WTC11 (cell line): ENCODE data around the gene GALNT15. TPM values are rescaled to one million over a fixed set of nuclear protein-coding genes. Genes with fewer than 3 reads are reported as not detected.

Source experiments
- ATAC-seq: fragments of 200-7000 bp; cut with Tn5 transposase; 2 replicates; pipeline ENCODE4 v1.10.0; 2021; ENCODE audit warnings: mild to moderate bottlenecking, moderate library complexity
- CTCF ChIA-PET: fragments of 300-600 bp; sonication (Branson Sonifier 250); formaldehyde crosslinking; loops from one replicate; lab custom pipeline; 2021; ENCODE audit warnings: antibody characterized with exemption; lab: Charles Lee
- POLR2A ChIA-PET: fragments of 350-600 bp; sonication (Branson Sonifier 250); formaldehyde crosslinking; loops from one replicate; lab custom pipeline; 2021; ENCODE audit warnings: antibody characterized with exemption; lab: Charles Lee
- DNase-seq: peaks from one replicate; pipeline ENCODE4 v3.0.0; 2021; ENCODE audit warnings: low spot score
- H3K27ac Mint-ChIP-seq: 2 replicates; pipeline ENCODE4 v1.8.0; 2021; ENCODE audit warnings: mixed read lengths
- H3K27me3 Mint-ChIP-seq: 2 replicates; pipeline ENCODE4 v1.8.0; 2021; ENCODE audit warnings: low read depth, mild to moderate bottlenecking, moderate library complexity, mixed read lengths
- H3K36me3 Mint-ChIP-seq: 2 replicates; pipeline ENCODE4 v1.8.0; 2021; ENCODE audit warnings: mixed read lengths
- H3K4me1 Mint-ChIP-seq: 2 replicates; pipeline ENCODE4 v1.8.0; 2022; ENCODE audit warnings: mixed read lengths
- H3K4me3 Mint-ChIP-seq: 2 replicates; pipeline ENCODE4 v1.8.0; 2021; ENCODE audit warnings: mild to moderate bottlenecking, moderate library complexity, mixed read lengths
- H3K9me3 Mint-ChIP-seq: 2 replicates; pipeline ENCODE4 v1.8.0; 2021; ENCODE audit warnings: mixed read lengths
- AFF4 ChIP-seq: sonication (generic); formaldehyde crosslinking; IDR thresholded peaks from 2 replicates; pipeline ENCODE4 v1.8.1; 2023; ENCODE audit warnings: mild to moderate bottlenecking, missing genetic modification reagents, borderline replicate concordance
- ATF1 ChIP-seq: sonication (generic); formaldehyde crosslinking; IDR thresholded peaks from 2 replicates; pipeline ENCODE4 v1.8.1; 2023; ENCODE audit warnings: mild to moderate bottlenecking, moderate library complexity, missing genetic modification reagents
- CBFB ChIP-seq: sonication (generic); formaldehyde crosslinking; IDR thresholded peaks from 2 replicates; pipeline ENCODE4 v1.8.1; 2022; ENCODE audit warnings: mild to moderate bottlenecking, low read depth, missing genetic modification reagents
- E2F4 ChIP-seq: sonication (generic); formaldehyde crosslinking; IDR thresholded peaks from 2 replicates; pipeline ENCODE4 v1.8.1; 2022; ENCODE audit warnings: low read depth, mild to moderate bottlenecking, moderate library complexity, missing genetic modification reagents, borderline replicate concordance
- HMGA2 ChIP-seq: fragments of 250-450 bp; sonication (Bioruptor Pico); IDR thresholded peaks from 2 replicates; pipeline ENCODE4 v1.4.0; 2021; ENCODE audit warnings: mild to moderate bottlenecking, moderate library complexity
- JUN ChIP-seq: sonication (generic); formaldehyde crosslinking; IDR thresholded peaks from 2 replicates; pipeline ENCODE4 v1.8.0; 2023; ENCODE audit warnings: mild to moderate bottlenecking, missing genetic modification reagents
- KAT7 ChIP-seq: sonication (generic); formaldehyde crosslinking; IDR thresholded peaks from 2 replicates; pipeline ENCODE4 v1.8.1; 2023; ENCODE audit warnings: missing genetic modification reagents, mild to moderate bottlenecking, borderline replicate concordance
- NFATC4 ChIP-seq: fragments of 250-450 bp; sonication (Bioruptor Pico); IDR thresholded peaks from 2 replicates; pipeline ENCODE4 v1.9.0; 2021; ENCODE audit warnings: mild to moderate bottlenecking
- NFYB ChIP-seq: sonication (generic); formaldehyde crosslinking; conservative IDR thresholded peaks from 2 replicates; pipeline ENCODE4 v1.8.0; 2022; ENCODE audit warnings: low read depth, missing genetic modification reagents
- NR1H2 ChIP-seq: sonication (generic); formaldehyde crosslinking; IDR thresholded peaks from 2 replicates; pipeline ENCODE4 v1.9.0; 2021; ENCODE audit warnings: mild to moderate bottlenecking, moderate library complexity, missing genetic modification reagents
- NR3C1 ChIP-seq: sonication (generic); formaldehyde crosslinking; conservative IDR thresholded peaks from 2 replicates; pipeline ENCODE4 v1.8.1; 2023; ENCODE audit warnings: low read depth, mild to moderate bottlenecking, missing genetic modification reagents
- RELA ChIP-seq: sonication (generic); formaldehyde crosslinking; IDR thresholded peaks from 2 replicates; pipeline ENCODE4 v1.8.1; 2022; ENCODE audit warnings: missing genetic modification reagents, mild to moderate bottlenecking, borderline replicate concordance
- RORB ChIP-seq: fragments of 250-450 bp; sonication (Bioruptor Pico); IDR thresholded peaks from 2 replicates; pipeline ENCODE4 v1.9.0; 2021; ENCODE audit warnings: mild to moderate bottlenecking
- SOX15 ChIP-seq: fragments of 250-450 bp; sonication (Bioruptor Pico); IDR thresholded peaks from 2 replicates; pipeline ENCODE4 v1.9.0; 2021; ENCODE audit warnings: mild to moderate bottlenecking
- TP53 ChIP-seq: sonication (generic); formaldehyde crosslinking; IDR thresholded peaks from 2 replicates; pipeline ENCODE4 v1.8.1; 2023; ENCODE audit warnings: mild to moderate bottlenecking, missing genetic modification reagents
- ZBTB21 ChIP-seq: sonication (generic); formaldehyde crosslinking; IDR thresholded peaks from 2 replicates; pipeline ENCODE4 v1.8.1; 2023; ENCODE audit warnings: mild to moderate bottlenecking, missing genetic modification reagents, borderline replicate concordance
- ZNF121 ChIP-seq: sonication (generic); formaldehyde crosslinking; IDR thresholded peaks from 2 replicates; pipeline ENCODE4 v1.8.0; 2023; ENCODE audit warnings: missing genetic modification reagents
- ZNF219 ChIP-seq: sonication (generic); formaldehyde crosslinking; IDR thresholded peaks from 2 replicates; pipeline ENCODE4 v1.8.0; 2023; ENCODE audit warnings: missing genetic modification reagents, mild to moderate bottlenecking, borderline replicate concordance
- total RNA-seq: library from RNA; stranded (reverse); gene quantifications from 3 replicates; pipeline ENCODE4 v1.2.3, GENCODE V29; 2021
- TF ChIP-seq, protein P1 (sequence below): sonication (generic); formaldehyde crosslinking; IDR thresholded peaks from 2 replicates; pipeline ENCODE4 v1.8.1; 2022; ENCODE audit warnings: missing genetic modification reagents, borderline replicate concordance
- TF ChIP-seq, protein P2 (sequence below): fragments of 200-600 bp; IDR thresholded peaks from 2 replicates; pipeline ENCODE4 v1.8.0; 2022; ENCODE audit warnings: antibody characterized with exemption
- TF ChIP-seq, protein P3 (sequence below): sonication (generic); formaldehyde crosslinking; IDR thresholded peaks from 2 replicates; pipeline ENCODE4 v1.8.1; 2023; ENCODE audit warnings: mild to moderate bottlenecking, missing genetic modification reagents

Gene GALNT15
- total RNA-seq, 1 experiment from 2014 or later, result 0.15 TPM

DNA sequence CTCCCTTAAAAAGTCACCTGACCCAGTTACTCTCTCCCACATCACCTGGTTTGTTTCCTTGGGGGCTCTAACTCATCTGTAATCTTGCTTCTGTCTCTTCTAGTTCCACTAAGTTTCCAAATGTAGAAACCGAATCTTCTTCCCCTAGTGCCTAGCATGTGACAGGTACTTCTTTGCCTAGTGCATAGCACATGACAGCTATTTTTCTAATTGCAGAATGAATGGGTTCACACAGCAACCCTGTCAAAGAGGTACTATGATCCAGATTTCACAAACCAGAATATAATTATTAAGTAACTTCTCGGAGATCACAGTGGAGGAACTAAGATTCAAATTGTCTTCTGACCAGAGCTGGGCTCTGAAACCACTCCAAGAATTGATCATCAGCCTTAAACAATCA is 82.8 kb downstream of the GALNT15 start (continued):
- TF ChIP-seq AFF4 (no peak), TP53 (no peak), ZNF121 (CRISPR knock-in tag) (no peak), NR3C1 (no peak), ZNF219 (no peak)

DNA sequence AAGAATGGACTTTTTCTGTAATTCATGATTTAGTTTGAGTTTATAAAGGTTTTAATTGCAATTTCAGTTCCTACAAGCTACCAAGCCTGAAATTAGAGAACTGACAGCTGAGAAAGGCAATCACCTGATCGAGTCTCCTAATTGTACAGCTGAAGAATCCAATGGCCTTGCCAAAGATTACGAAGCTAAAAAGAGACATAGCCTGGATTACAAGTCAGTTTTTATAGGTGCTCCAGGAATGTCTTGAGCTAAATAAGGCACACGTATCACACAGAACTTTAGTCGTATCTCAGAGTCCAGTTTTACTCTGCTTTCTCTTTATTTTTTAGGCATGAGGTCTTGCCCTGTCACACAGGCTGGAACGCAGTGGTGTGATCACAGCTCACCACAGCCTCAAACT is 83.7 kb downstream of the GALNT15 start:
- peaks cover 6% of the 10 kb centered on the region for H3K36me3 Mint-ChIP-seq
- H3K4me3 Mint-ChIP-seq, result no peak overlapping the region
- H3K9me3 Mint-ChIP-seq, result no peaks in the 10 kb centered on the region
- TF ChIP-seq RORB (CRISPR knock-in tag), result no peak
- no peak for TF ChIP-seq HMGA2 (CRISPR knock-in tag)
- TF ChIP-seq KAT7 (CRISPR knock-in tag), result no peak
- no peak for TF ChIP-seq NR1H2
- TF ChIP-seq, protein P1, sequence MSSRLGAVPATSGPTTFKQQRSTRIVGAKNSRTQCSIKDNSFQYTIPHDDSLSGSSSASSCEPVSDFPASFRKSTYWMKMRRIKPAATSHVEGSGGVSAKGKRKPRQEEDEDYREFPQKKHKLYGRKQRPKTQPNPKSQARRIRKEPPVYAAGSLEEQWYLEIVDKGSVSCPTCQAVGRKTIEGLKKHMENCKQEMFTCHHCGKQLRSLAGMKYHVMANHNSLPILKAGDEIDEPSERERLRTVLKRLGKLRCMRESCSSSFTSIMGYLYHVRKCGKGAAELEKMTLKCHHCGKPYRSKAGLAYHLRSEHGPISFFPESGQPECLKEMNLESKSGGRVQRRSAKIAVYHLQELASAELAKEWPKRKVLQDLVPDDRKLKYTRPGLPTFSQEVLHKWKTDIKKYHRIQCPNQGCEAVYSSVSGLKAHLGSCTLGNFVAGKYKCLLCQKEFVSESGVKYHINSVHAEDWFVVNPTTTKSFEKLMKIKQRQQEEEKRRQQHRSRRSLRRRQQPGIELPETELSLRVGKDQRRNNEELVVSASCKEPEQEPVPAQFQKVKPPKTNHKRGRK, result no peak
- no peak for TF ChIP-seq JUN
- TF ChIP-seq, protein P2, sequence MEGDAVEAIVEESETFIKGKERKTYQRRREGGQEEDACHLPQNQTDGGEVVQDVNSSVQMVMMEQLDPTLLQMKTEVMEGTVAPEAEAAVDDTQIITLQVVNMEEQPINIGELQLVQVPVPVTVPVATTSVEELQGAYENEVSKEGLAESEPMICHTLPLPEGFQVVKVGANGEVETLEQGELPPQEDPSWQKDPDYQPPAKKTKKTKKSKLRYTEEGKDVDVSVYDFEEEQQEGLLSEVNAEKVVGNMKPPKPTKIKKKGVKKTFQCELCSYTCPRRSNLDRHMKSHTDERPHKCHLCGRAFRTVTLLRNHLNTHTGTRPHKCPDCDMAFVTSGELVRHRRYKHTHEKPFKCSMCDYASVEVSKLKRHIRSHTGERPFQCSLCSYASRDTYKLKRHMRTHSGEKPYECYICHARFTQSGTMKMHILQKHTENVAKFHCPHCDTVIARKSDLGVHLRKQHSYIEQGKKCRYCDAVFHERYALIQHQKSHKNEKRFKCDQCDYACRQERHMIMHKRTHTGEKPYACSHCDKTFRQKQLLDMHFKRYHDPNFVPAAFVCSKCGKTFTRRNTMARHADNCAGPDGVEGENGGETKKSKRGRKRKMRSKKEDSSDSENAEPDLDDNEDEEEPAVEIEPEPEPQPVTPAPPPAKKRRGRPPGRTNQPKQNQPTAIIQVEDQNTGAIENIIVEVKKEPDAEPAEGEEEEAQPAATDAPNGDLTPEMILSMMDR, result no peak
- TF ChIP-seq NFYB, result no peak
- TF ChIP-seq ATF1 (CRISPR knock-in tag), result no peak
- TF ChIP-seq, protein P3, sequence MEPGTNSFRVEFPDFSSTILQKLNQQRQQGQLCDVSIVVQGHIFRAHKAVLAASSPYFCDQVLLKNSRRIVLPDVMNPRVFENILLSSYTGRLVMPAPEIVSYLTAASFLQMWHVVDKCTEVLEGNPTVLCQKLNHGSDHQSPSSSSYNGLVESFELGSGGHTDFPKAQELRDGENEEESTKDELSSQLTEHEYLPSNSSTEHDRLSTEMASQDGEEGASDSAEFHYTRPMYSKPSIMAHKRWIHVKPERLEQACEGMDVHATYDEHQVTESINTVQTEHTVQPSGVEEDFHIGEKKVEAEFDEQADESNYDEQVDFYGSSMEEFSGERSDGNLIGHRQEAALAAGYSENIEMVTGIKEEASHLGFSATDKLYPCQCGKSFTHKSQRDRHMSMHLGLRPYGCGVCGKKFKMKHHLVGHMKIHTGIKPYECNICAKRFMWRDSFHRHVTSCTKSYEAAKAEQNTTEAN, result no peak
- TF ChIP-seq CBFB, result no peak
- TF ChIP-seq ZBTB21 (CRISPR knock-in tag), result no peak
- no peak for TF ChIP-seq E2F4
- no peak for TF ChIP-seq RELA (CRISPR knock-in tag)
- no peak for TF ChIP-seq NFATC4 (CRISPR knock-in tag)
- TF ChIP-seq SOX15, result no peak
- TF ChIP-seq, all 79 proteins: peak for 0
- Mint-ChIP-seq H3K4me1 (peaks cover 27% of the 10 kb centered on the region), H3K27me3 (no peaks in the 10 kb centered on the region), H3K27ac (no peak overlapping the region)
- ChIA-PET POLR2A (no interaction called here), CTCF (interaction anchor here (1.4 kb wide), 1 partner anchor 10 kb away, joined by 4 read pairs; no protein-coding TSS in a partner anchor)
- no peak for DNase-seq
- no peak for ATAC-seq
